H9 (cell line): Measurements from ENCODE around the gene NXT1. TPM values are rescaled to one million over a fixed set of nuclear protein-coding genes. Genes with fewer than 3 reads are reported as not detected.

Experiments
- DNase-seq: peaks from one replicate; pipeline ENCODE4 v3.0.0-alpha.2; 2017
- H2AFZ ChIP-seq: one replicate; pipeline ENCODE4 v1.6.1; 2013; ENCODE audit warnings: mild to moderate bottlenecking, low read length, control low read depth, moderate library complexity
- H2AK5ac ChIP-seq: 2 replicates; pipeline ENCODE4 v1.6.1; 2013; ENCODE audit warnings: low read length, control low read depth, mixed read lengths; ENCODE audit not compliant: insufficient read length
- H2BK120ac ChIP-seq: one replicate; pipeline ENCODE4 v1.6.1; 2013; ENCODE audit warnings: low read depth, mild to moderate bottlenecking, low read length, control low read depth, inconsistent platforms; ENCODE audit not compliant: poor library complexity, severe bottlenecking
- H2BK12ac ChIP-seq: 2 replicates; pipeline ENCODE4 v1.6.1; 2013; ENCODE audit warnings: low read length, control low read depth, mixed read lengths, low read depth; ENCODE audit not compliant: insufficient read length
- H2BK15ac ChIP-seq: 2 replicates; pipeline ENCODE4 v1.6.1; 2013; ENCODE audit warnings: low read depth, low read length, control low read depth
- H2BK20ac ChIP-seq: one replicate; pipeline ENCODE4 v1.6.1; 2013; ENCODE audit warnings: low read depth, mild to moderate bottlenecking, low read length, control low read depth, inconsistent platforms; ENCODE audit not compliant: poor library complexity, severe bottlenecking
- H2BK5ac ChIP-seq: 2 replicates; pipeline ENCODE4 v1.6.1; 2013; ENCODE audit warnings: low read length, control low read depth, mixed read lengths; ENCODE audit not compliant: insufficient read length
- H3K14ac ChIP-seq: 2 replicates; pipeline ENCODE4 v1.6.1; 2013; ENCODE audit warnings: low read length, control low read depth; ENCODE audit not compliant: insufficient read depth
- H3K18ac ChIP-seq: 2 replicates; pipeline ENCODE4 v1.6.1; 2013; ENCODE audit warnings: low read depth, mild to moderate bottlenecking, mixed read lengths, low read length, control low read depth; ENCODE audit not compliant: insufficient read length
- H3K23ac ChIP-seq: 2 replicates; pipeline ENCODE4 v1.6.1; 2013; ENCODE audit warnings: low read length, control low read depth, mixed read lengths, low read depth; ENCODE audit not compliant: insufficient read length
- H3K23me2 ChIP-seq: 2 replicates; pipeline ENCODE4 v1.6.1; 2013; ENCODE audit warnings: low read depth, mild to moderate bottlenecking, mixed read lengths, low read length, control low read depth; ENCODE audit not compliant: insufficient read length, poor library complexity, severe bottlenecking
- H3K27ac ChIP-seq: 2 replicates; pipeline ENCODE4 v1.5.1; 2013; ENCODE audit warnings: low read length, control low read depth, mixed read lengths, low read depth; ENCODE audit not compliant: insufficient read length
- H3K27me3 ChIP-seq: 2 replicates; pipeline ENCODE4 v1.6.1; 2013; ENCODE audit warnings: low read length, control low read depth, inconsistent platforms; ENCODE audit not compliant: insufficient read depth
- H3K4ac ChIP-seq: 2 replicates; pipeline ENCODE4 v1.6.1; 2013; ENCODE audit warnings: low read depth, mild to moderate bottlenecking, control low read depth, inconsistent platforms, low read length, moderate library complexity
- H3K4me1 ChIP-seq: 2 replicates; pipeline ENCODE4 v1.6.1; 2013; ENCODE audit warnings: low read length, control low read depth, inconsistent platforms; ENCODE audit not compliant: insufficient read depth
- H3K4me2 ChIP-seq: 2 replicates; pipeline ENCODE4 v1.6.1; 2013; ENCODE audit warnings: low read length, control low read depth, mixed read lengths; ENCODE audit not compliant: insufficient read length, insufficient read depth
- H3K56ac ChIP-seq: 2 replicates; pipeline ENCODE4 v1.6.1; 2013; ENCODE audit warnings: low read depth, mild to moderate bottlenecking, mixed read lengths, low read length, control low read depth; ENCODE audit not compliant: insufficient read length
- H3K79me1 ChIP-seq: 2 replicates; pipeline ENCODE4 v1.6.1; 2013; ENCODE audit warnings: low read depth, mild to moderate bottlenecking, moderate library complexity, low read length, control low read depth, inconsistent platforms; ENCODE audit not compliant: insufficient read depth, poor library complexity, severe bottlenecking
- H3K79me2 ChIP-seq: 2 replicates; pipeline ENCODE4 v1.6.1; 2013; ENCODE audit warnings: low read length, control low read depth, inconsistent platforms; ENCODE audit not compliant: insufficient read depth
- H3K9ac ChIP-seq: 2 replicates; pipeline ENCODE4 v1.6.1; 2013; ENCODE audit warnings: low read length, control low read depth, mixed read lengths; ENCODE audit not compliant: insufficient read length; ENCODE audit errors: extremely low read depth
- H3K9me3 ChIP-seq: one replicate; pipeline ENCODE4 v1.6.1; 2013; ENCODE audit warnings: low read depth, low read length, inconsistent platforms; ENCODE audit not compliant: control insufficient read depth
- H3T11ph ChIP-seq: one replicate; pipeline ENCODE4 v1.6.1; 2013; ENCODE audit warnings: mild to moderate bottlenecking, low read length, control low read depth, inconsistent platforms
- H4K20me1 ChIP-seq: one replicate; pipeline ENCODE4 v1.6.1; 2013; ENCODE audit not compliant: control insufficient read depth, insufficient read length, insufficient read depth
- H4K5ac ChIP-seq: 2 replicates; pipeline ENCODE4 v1.6.1; 2013; ENCODE audit warnings: low read depth, mild to moderate bottlenecking, mixed read lengths, low read length, control low read depth; ENCODE audit not compliant: insufficient read length
- H4K8ac ChIP-seq: replicated peaks from 2 replicates; pipeline ENCODE4 v1.6.1; 2013; ENCODE audit warnings: low read length, control low read depth, mixed read lengths, low read depth; ENCODE audit not compliant: insufficient read length
- H4K91ac ChIP-seq: 2 replicates; pipeline ENCODE4 v1.6.1; 2013; ENCODE audit warnings: low read depth, mild to moderate bottlenecking, moderate library complexity, mixed read lengths, low read length, control low read depth; ENCODE audit not compliant: insufficient read length
- H3K27ac Mint-ChIP-seq, 3 experiments: 2 replicates in 2 of 3; 3 replicates in 1 of 3; pipeline ENCODE4 v1.8.0; 2020 to 2021; ENCODE audit warnings: mixed read lengths in 3 of 3, mild to moderate bottlenecking in 1 of 3, moderate library complexity in 1 of 3
- H3K27me3 Mint-ChIP-seq: 2 replicates; pipeline ENCODE4 v1.8.0; 2021; ENCODE audit warnings: low read depth, mild to moderate bottlenecking, moderate library complexity, mixed read lengths
- H3K36me3 Mint-ChIP-seq, 3 experiments: 2 replicates in 2 of 3; 3 replicates in 1 of 3; pipeline ENCODE4 v1.8.0; 2020 to 2021; ENCODE audit warnings: low read depth in 3 of 3, mixed read lengths in 3 of 3; ENCODE audit not compliant: insufficient read depth in 1 of 3
- H3K4me1 Mint-ChIP-seq, 2 experiments: 2 replicates each; pipeline ENCODE4 v1.8.0; 2020; ENCODE audit warnings: mixed read lengths in 2 of 2
- H3K4me3 Mint-ChIP-seq, 2 experiments: 2 replicates in 1 of 2; 3 replicates in 1 of 2; pipeline ENCODE4 v1.8.0; 2020 to 2021; ENCODE audit warnings: mild to moderate bottlenecking in 2 of 2, mixed read lengths in 2 of 2, moderate library complexity in 1 of 2
- H3K9me3 Mint-ChIP-seq, 2 experiments: 2 replicates in 1 of 2; 3 replicates in 1 of 2; pipeline ENCODE4 v1.8.0; 2020; ENCODE audit warnings: mild to moderate bottlenecking in 2 of 2, mixed read lengths in 2 of 2, moderate library complexity in 1 of 2
- CTCF ChIP-seq: fragments of 200-600 bp; sonication (generic); conservative IDR thresholded peaks from 3 replicates; pipeline ENCODE4 v1.8.0; 2021; ENCODE audit warnings: antibody characterized with exemption, mild to moderate bottlenecking
- WGBS: extraction: QIAGEN DNeasy Blood & Tissue Kit; methylation state at CpG from one replicate; pipeline ENCODE4 v1.1.7; 2013; ENCODE audit warnings: missing lambda C conversion rate, low lambda C conversion rate, mixed read lengths; ENCODE audit not compliant: insufficient read length; ENCODE audit errors: extremely low coverage; 5-methylcytosine and 5-hydroxymethylcytosine counted together
- total RNA-seq: library from RNA; stranded (reverse); gene quantifications from 2 replicates; pipeline ENCODE4 v1.2.1, GENCODE V29; 2021

The NXT1 gene
- total RNA-seq, 1 experiment from 2014 or later, result 25.5 TPM

- H4K8ac ChIP-seq, result no peak overlapping the region
- DNase-seq, result no peak
- no peak overlapping the region for H4K5ac ChIP-seq
- H3K18ac ChIP-seq, result no peak overlapping the region
- no peak overlapping the region for H3K27ac ChIP-seq
- H2BK5ac ChIP-seq, result no peak overlapping the region
- H3K23ac ChIP-seq, result no peak overlapping the region
- H3K9ac ChIP-seq, result no peak overlapping the region
- no peak overlapping the region for H4K91ac ChIP-seq
- no peaks in the 10 kb centered on the region for H3K9me3 ChIP-seq
- TF ChIP-seq CTCF, result no peak
- Mint-ChIP-seq H3K36me3 (peaks cover 0 to 1% (median 0%) of the 10 kb centered on the region in 3 experiments; a peak in 2 of 7 replicates), H3K4me3 (no peak overlapping the region), H3K9me3 (peaks cover 0 to 3% of the 10 kb centered on the region in 2 experiments; a peak in 2 of 5 replicates), H3K27me3 (peaks cover 13% of the 10 kb centered on the region), H3K4me1 (peaks cover 1 to 3% of the 10 kb centered on the region in 2 experiments; a peak in 2 of 4 replicates), H3K27ac (no peak overlapping the region)
- no peak overlapping the region for H3K4me2 ChIP-seq
- H3K4ac ChIP-seq, result no peak overlapping the region
- H3K27me3 ChIP-seq, result no peaks in the 10 kb centered on the region
- H3K79me2 ChIP-seq, result no peaks in the 10 kb centered on the region
- H3K56ac ChIP-seq, result no peak overlapping the region
- no peak overlapping the region for H3T11ph ChIP-seq
- no peaks in the 10 kb centered on the region for H4K20me1 ChIP-seq
- H2BK15ac ChIP-seq, result no peak overlapping the region
- H3K79me1 ChIP-seq, result no peaks in the 10 kb centered on the region
- H2BK12ac ChIP-seq, result no peak overlapping the region
- no peak overlapping the region for H2AFZ ChIP-seq
- H3K14ac ChIP-seq, result no peak overlapping the region
- H3K4me1 ChIP-seq, result no peaks in the 10 kb centered on the region
- no peak overlapping the region for H2BK20ac ChIP-seq
- no peaks in the 10 kb centered on the region for H3K23me2 ChIP-seq
- H2AK5ac ChIP-seq, result no peak overlapping the region
- H2BK120ac ChIP-seq, result no peak overlapping the region
- WGBS, result no CpG with 5 or more reads among the region's 5 CpGs
These were observed 47.1 kb upstream of the NXT1 start for GRCh38 chr20:23303325-23304102.
